GM23248 (cell line): ENCODE measurements around the gene SPAAR. TPM values are rescaled to one million over a fixed set of nuclear protein-coding genes. Genes with fewer than 3 reads are reported as not detected.

Experiments
- DNase-seq: peaks from one replicate; pipeline ENCODE4 v3.0.0-alpha.2; 2015
- H2AFZ ChIP-seq: fragments of 200-600 bp; sonication (generic); 2 replicates; pipeline ENCODE4 v1.6.1; 2016; ENCODE audit warnings: antibody characterized with exemption
- H3F3A ChIP-seq: fragments of 200-600 bp; sonication (generic); 2 replicates; pipeline ENCODE4 v1.6.1; 2016; ENCODE audit warnings: mild to moderate bottlenecking, antibody characterized with exemption, mixed run types; ENCODE audit not compliant: insufficient read depth
- H3K27ac ChIP-seq: fragments of 200-600 bp; sonication (generic); 2 replicates; pipeline ENCODE4 v1.5.1; 2016; ENCODE audit warnings: mild to moderate bottlenecking
- H3K27me3 ChIP-seq: fragments of 200-600 bp; sonication (generic); replicated peaks from 2 replicates; pipeline ENCODE4 v1.6.1; 2016; ENCODE audit warnings: mild to moderate bottlenecking; ENCODE audit not compliant: insufficient read depth
- H3K36me3 ChIP-seq: fragments of 200-600 bp; sonication (generic); 2 replicates; pipeline ENCODE4 v1.6.1; 2016; ENCODE audit warnings: low read depth, mild to moderate bottlenecking
- H3K4me1 ChIP-seq: fragments of 200-600 bp; sonication (generic); 2 replicates; pipeline ENCODE4 v1.6.1; 2016; ENCODE audit warnings: mild to moderate bottlenecking; ENCODE audit not compliant: insufficient read depth
- H3K4me2 ChIP-seq: fragments of 200-600 bp; sonication (generic); one replicate; pipeline ENCODE4 v1.6.1; 2016; ENCODE audit warnings: mild to moderate bottlenecking; ENCODE audit not compliant: unreplicated experiment
- H3K4me3 ChIP-seq: fragments of 200-600 bp; sonication (generic); 2 replicates; pipeline ENCODE4 v1.5.1; 2016; ENCODE audit warnings: mild to moderate bottlenecking
- H3K79me2 ChIP-seq: fragments of 200-600 bp; sonication (generic); 2 replicates; pipeline ENCODE4 v1.6.1; 2016; ENCODE audit warnings: mild to moderate bottlenecking; ENCODE audit not compliant: insufficient read depth
- H3K9ac ChIP-seq: fragments of 200-600 bp; sonication (generic); 2 replicates; pipeline ENCODE4 v1.6.1; 2016; ENCODE audit warnings: mild to moderate bottlenecking
- H3K9me2 ChIP-seq: fragments of 200-600 bp; sonication (generic); 2 replicates; pipeline ENCODE4 v1.6.1; 2016; ENCODE audit warnings: mixed run types, mild to moderate bottlenecking, moderate library complexity; ENCODE audit not compliant: insufficient read depth
- H3K9me3 ChIP-seq: fragments of 200-600 bp; sonication (generic); one replicate; pipeline ENCODE4 v1.6.1; 2017; ENCODE audit warnings: low read depth
- H4K20me1 ChIP-seq: fragments of 200-600 bp; sonication (generic); 2 replicates; pipeline ENCODE4 v1.6.0; 2016; ENCODE audit not compliant: insufficient read depth
- EZH2 ChIP-seq: fragments of 200-600 bp; sonication (generic); IDR thresholded peaks from 2 replicates; pipeline ENCODE4 v1.6.1; 2018; ENCODE audit warnings: antibody characterized with exemption, mild to moderate bottlenecking; ENCODE audit not compliant: insufficient read depth, poor library complexity, severe bottlenecking
- EZH2phosphoT487 ChIP-seq: fragments of 200-600 bp; sonication (generic); IDR thresholded peaks from 2 replicates; pipeline ENCODE4 v1.6.1; 2018; ENCODE audit warnings: antibody characterized with exemption, moderate library complexity, mild to moderate bottlenecking, low read depth; ENCODE audit not compliant: insufficient read depth
- whole genome bisulfite sequencing, 2 experiments: methylation state at CpG; one replicate each; pipeline ENCODE4 v1.1.6; 2015 to 2017; ENCODE audit warnings: low lambda C conversion rate in 2 of 2, low coverage in 1 of 2; ENCODE audit errors: missing lambda C conversion rate in 2 of 2; 5-methylcytosine and 5-hydroxymethylcytosine counted together
- in situ Hi-C: fragments of 300-500 bp; cut with MboI; formaldehyde crosslinking; loops from 2 replicates; pipeline ENCODE4 v1.15.0; 2020
- polyA plus RNA-seq: library from polyadenylated mRNA; unstranded; fragments of >200 nt; fragmentation: Nextera tagmentation; extraction: Ambion mirVana; gene quantifications from 2 replicates; pipeline ENCODE4 v1.2.1, GENCODE V29; 2016
- total RNA-seq: library from RNA; depleted of rRNA; stranded (reverse); fragments of >200 nt; shearing (Covaris generic); gene quantifications from 2 replicates; pipeline ENCODE4 v1.2.3, GENCODE V29; 2014

Gene SPAAR
- total and polyA plus RNA-seq, 2 experiments from 2014 or later = 0.39 TPM; not detected in 1

DNA sequence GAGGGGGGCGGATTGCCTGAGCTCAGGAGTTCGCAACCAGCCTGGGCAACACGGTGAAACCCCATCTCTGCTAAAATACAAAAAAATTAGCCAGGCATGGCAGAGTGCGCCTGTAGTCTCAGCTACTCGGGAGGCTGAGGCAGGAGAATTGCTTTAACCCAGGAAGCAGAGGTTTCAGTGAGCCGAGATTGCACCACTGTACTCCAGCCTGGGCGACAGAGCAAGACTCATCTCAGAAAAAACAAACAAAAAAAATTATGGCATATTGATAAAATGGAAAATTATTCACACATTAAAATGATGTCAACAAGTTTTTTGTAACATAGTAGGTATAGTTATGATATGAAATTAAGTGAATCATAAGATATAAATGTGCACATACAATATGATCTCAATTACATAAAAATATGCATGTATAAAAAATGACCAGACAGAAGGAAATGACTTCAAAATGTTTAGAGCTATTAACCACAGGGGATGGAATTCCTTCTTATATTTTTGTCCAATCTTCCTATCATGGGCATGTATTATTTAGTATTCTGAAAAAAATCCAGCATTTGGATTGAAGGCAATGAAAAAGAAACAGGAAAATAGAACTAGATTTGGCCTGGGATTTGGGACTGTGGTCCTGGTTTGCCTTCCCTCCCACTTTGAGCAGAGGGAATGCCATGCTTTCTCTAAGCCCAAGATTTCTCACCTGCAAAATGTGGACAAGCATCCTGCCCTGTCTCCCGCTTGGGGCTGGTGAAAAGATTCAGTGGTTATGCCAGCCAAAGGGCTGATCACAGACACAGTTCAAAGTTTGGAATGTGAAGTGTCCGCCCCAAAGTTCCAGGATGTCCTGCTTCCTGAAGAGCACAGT is 19.5 kb downstream of the SPAAR start:
- Histone ChIP-seq H3K9me3 (no peaks in the 10 kb centered on the region), H3K27ac (0 out of 2 replicates have a peak overlapping the region, but pooled peaks have one; percentile 4), H2AFZ (peak overlapping the region; percentile 40), H3K79me2 (no peaks in the 10 kb centered on the region), H3K9ac (no peak overlapping the region), H3K36me3 (no peaks in the 10 kb centered on the region), H3K9me2 (no peaks in the 10 kb centered on the region), H3K27me3 (no peaks in the 10 kb centered on the region), H3F3A (peaks cover 26% of the 10 kb centered on the region), H3K4me2 (no peak overlapping the region), H3K4me1 (peaks cover 32% of the 10 kb centered on the region), H4K20me1 (no peaks in the 10 kb centered on the region), H3K4me3 (no peak overlapping the region)
- 78 to 82% methylated on average over 9 of the region's 9 CpGs for WGBS, 2 experiments
- TF ChIP-seq EZH2 (no peak), EZH2phosphoT487 (no peak)
- in situ Hi-C loops = no loop called here
- DNase-seq = no peak

- H3K36me3 ChIP-seq = no peaks in the 10 kb centered on the region
- no peaks in the 10 kb centered on the region for H3K9me3 ChIP-seq
- TF ChIP-seq EZH2 = no peak
- TF ChIP-seq EZH2phosphoT487 = no peak
- in situ Hi-C loops = no loop called here
- H3K4me3 ChIP-seq = no peak overlapping the region
- no peaks in the 10 kb centered on the region for H4K20me1 ChIP-seq
- H3K27me3 ChIP-seq = no peaks in the 10 kb centered on the region
- H3K4me1 ChIP-seq = peaks cover 32% of the 10 kb centered on the region
- H3F3A ChIP-seq = peaks cover 23% of the 10 kb centered on the region
- H3K9me2 ChIP-seq = no peaks in the 10 kb centered on the region
- H3K9ac ChIP-seq = no peak overlapping the region
- H3K4me2 ChIP-seq = no peak overlapping the region
- H2AFZ ChIP-seq = 0 out of 2 replicates have a peak overlapping the region, but pooled peaks have one; percentile 40
- DNase-seq = no peak
- no peaks in the 10 kb centered on the region for H3K79me2 ChIP-seq
- WGBS, 2 experiments = 82 to 89% methylated on average over 6 of the region's 6 CpGs
- H3K27ac ChIP-seq = no peak overlapping the region
Measured at GRCh38 chr9:35929453-35929718, 20.1 kb downstream of the SPAAR start.

- in situ Hi-C loops = no loop called here
- H3K79me2 ChIP-seq = no peaks in the 10 kb centered on the region
- H3K27ac ChIP-seq = no peak overlapping the region
- peaks cover 27% of the 10 kb centered on the region for H3K4me1 ChIP-seq
- H3K9me2 ChIP-seq = no peaks in the 10 kb centered on the region
- H2AFZ ChIP-seq = no peak overlapping the region
- no peak for DNase-seq
- no peak overlapping the region for H3K4me2 ChIP-seq
- no peaks in the 10 kb centered on the region for H3K9me3 ChIP-seq
- no peaks in the 10 kb centered on the region for H3K36me3 ChIP-seq
- TF ChIP-seq EZH2phosphoT487 (no peak), EZH2 (no peak)
- H4K20me1 ChIP-seq = no peaks in the 10 kb centered on the region
- peaks cover 12% of the 10 kb centered on the region; the same call in 1 of the 2 replicates for H3F3A ChIP-seq
- no peak overlapping the region for H3K4me3 ChIP-seq
- no peaks in the 10 kb centered on the region for H3K27me3 ChIP-seq
- H3K9ac ChIP-seq = no peak overlapping the region
Measured at GRCh38 chr9:35930521-35930920, 21.2 kb downstream of the SPAAR start.

DNA sequence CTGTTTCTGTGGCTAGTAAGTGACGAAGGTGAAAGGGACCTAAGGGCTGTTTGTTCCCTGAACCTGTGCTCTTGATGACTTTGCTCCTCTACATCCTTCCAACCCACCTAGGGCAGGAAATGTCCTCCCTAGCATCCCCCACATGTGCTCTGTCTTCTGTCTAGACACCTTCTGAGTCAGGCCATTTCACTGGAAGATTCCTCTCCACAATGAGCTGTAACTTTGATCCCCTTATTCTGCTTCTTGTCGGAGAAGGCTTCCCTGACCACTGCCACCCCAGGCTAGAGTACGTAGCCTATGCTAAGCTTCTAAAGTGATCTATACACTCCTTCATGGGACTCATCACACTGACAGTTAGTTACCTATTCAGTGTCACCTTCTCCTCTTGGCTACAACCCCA is 21.7 kb downstream of the SPAAR start:
- Histone ChIP-seq H3K4me3 (no peak overlapping the region), H3F3A (peaks cover 10% of the 10 kb centered on the region), H3K9me3 (no peaks in the 10 kb centered on the region), H3K9ac (no peak overlapping the region), H2AFZ (0 out of 2 replicates have a peak overlapping the region, but pooled peaks have one; percentile 6), H3K27me3 (no peaks in the 10 kb centered on the region), H3K4me2 (no peak overlapping the region), H3K27ac (no peak overlapping the region), H3K36me3 (no peaks in the 10 kb centered on the region), H4K20me1 (no peaks in the 10 kb centered on the region), H3K4me1 (peaks cover 32% of the 10 kb centered on the region), H3K79me2 (no peaks in the 10 kb centered on the region), H3K9me2 (no peaks in the 10 kb centered on the region)
- 92 to 96% methylated on average over 3 of the region's 3 CpGs for WGBS, 2 experiments
- TF ChIP-seq EZH2 (no peak), EZH2phosphoT487 (no peak)
- in situ Hi-C loops = no loop called here
- no peak for DNase-seq
